ENCODE data around the gene UXT. TPM values are rescaled to one million over a fixed set of nuclear protein-coding genes. Genes with fewer than 3 reads are reported as not detected.
A peak's percentile ranks its signal among the peaks of the same experiment; 100 is the strongest.

UXT gene
- total and polyA plus RNA-seq, 2 of the 13 experiments (the other 11 are each of a cell fraction or from before 2014, with no cell fraction given): 107 to 123 TPM

GRCh38 chrX:47619486-47620302 is 39.3 kb downstream of the UXT start, which contains the start of gene SYN1 (continued):
- TF ChIP-seq, protein P1, sequence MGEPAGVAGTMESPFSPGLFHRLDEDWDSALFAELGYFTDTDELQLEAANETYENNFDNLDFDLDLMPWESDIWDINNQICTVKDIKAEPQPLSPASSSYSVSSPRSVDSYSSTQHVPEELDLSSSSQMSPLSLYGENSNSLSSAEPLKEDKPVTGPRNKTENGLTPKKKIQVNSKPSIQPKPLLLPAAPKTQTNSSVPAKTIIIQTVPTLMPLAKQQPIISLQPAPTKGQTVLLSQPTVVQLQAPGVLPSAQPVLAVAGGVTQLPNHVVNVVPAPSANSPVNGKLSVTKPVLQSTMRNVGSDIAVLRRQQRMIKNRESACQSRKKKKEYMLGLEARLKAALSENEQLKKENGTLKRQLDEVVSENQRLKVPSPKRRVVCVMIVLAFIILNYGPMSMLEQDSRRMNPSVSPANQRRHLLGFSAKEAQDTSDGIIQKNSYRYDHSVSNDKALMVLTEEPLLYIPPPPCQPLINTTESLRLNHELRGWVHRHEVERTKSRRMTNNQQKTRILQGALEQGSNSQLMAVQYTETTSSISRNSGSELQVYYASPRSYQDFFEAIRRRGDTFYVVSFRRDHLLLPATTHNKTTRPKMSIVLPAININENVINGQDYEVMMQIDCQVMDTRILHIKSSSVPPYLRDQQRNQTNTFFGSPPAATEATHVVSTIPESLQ (CRISPR knock-in tag; conservative IDR thresholded peaks at IDR 0.05): no peak
- TF ChIP-seq SP2 (CRISPR knock-in tag; IDR thresholded peaks at IDR 0.05): 0 out of 2 replicates have a peak, but pooled peaks have one; percentile 25
- TF ChIP-seq, protein P2, sequence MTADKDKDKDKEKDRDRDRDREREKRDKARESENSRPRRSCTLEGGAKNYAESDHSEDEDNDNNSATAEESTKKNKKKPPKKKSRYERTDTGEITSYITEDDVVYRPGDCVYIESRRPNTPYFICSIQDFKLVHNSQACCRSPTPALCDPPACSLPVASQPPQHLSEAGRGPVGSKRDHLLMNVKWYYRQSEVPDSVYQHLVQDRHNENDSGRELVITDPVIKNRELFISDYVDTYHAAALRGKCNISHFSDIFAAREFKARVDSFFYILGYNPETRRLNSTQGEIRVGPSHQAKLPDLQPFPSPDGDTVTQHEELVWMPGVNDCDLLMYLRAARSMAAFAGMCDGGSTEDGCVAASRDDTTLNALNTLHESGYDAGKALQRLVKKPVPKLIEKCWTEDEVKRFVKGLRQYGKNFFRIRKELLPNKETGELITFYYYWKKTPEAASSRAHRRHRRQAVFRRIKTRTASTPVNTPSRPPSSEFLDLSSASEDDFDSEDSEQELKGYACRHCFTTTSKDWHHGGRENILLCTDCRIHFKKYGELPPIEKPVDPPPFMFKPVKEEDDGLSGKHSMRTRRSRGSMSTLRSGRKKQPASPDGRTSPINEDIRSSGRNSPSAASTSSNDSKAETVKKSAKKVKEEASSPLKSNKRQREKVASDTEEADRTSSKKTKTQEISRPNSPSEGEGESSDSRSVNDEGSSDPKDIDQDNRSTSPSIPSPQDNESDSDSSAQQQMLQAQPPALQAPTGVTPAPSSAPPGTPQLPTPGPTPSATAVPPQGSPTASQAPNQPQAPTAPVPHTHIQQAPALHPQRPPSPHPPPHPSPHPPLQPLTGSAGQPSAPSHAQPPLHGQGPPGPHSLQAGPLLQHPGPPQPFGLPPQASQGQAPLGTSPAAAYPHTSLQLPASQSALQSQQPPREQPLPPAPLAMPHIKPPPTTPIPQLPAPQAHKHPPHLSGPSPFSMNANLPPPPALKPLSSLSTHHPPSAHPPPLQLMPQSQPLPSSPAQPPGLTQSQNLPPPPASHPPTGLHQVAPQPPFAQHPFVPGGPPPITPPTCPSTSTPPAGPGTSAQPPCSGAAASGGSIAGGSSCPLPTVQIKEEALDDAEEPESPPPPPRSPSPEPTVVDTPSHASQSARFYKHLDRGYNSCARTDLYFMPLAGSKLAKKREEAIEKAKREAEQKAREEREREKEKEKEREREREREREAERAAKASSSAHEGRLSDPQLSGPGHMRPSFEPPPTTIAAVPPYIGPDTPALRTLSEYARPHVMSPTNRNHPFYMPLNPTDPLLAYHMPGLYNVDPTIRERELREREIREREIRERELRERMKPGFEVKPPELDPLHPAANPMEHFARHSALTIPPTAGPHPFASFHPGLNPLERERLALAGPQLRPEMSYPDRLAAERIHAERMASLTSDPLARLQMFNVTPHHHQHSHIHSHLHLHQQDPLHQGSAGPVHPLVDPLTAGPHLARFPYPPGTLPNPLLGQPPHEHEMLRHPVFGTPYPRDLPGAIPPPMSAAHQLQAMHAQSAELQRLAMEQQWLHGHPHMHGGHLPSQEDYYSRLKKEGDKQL (CRISPR knock-in tag; IDR thresholded peaks at IDR 0.05; ENCODE audit: low read depth): no peak
- TF ChIP-seq ZNF878 (CRISPR knock-in tag; IDR thresholded peaks at IDR 0.05): no peak
- no peak for TF ChIP-seq ZFP62 (CRISPR knock-in tag; IDR thresholded peaks at IDR 0.05)
- TF ChIP-seq SRSF9 (IDR thresholded peaks at IDR 0.05; ENCODE audit: borderline replicate concordance, insufficient read depth, low read depth, low read length, poor library complexity, severe bottlenecking): no peak
- TF ChIP-seq ZNF260 (CRISPR knock-in tag; IDR thresholded peaks at IDR 0.05; ENCODE audit: borderline replicate concordance, low read depth): no peak
- TF ChIP-seq PRDM4 (CRISPR knock-in tag; IDR thresholded peaks at IDR 0.05; ENCODE audit: borderline replicate concordance): no peak
- no peak for TF ChIP-seq HDAC1 (CRISPR knock-in tag; IDR thresholded peaks at IDR 0.05)
- no peak for TF ChIP-seq SIN3A (IDR thresholded peaks at IDR 0.05; ENCODE audit: borderline replicate concordance, low read depth, low read length)
- no peak for TF ChIP-seq ZNF773 (CRISPR knock-in tag; IDR thresholded peaks at IDR 0.05; ENCODE audit: borderline replicate concordance)
- TF ChIP-seq ZNF256 (CRISPR knock-in tag; conservative IDR thresholded peaks at IDR 0.05): 0 out of 2 replicates have a peak, but pooled peaks have one; percentile 34
- TF ChIP-seq REL (CRISPR knock-in tag; conservative IDR thresholded peaks at IDR 0.05): 0 out of 2 replicates have a peak, but pooled peaks have one; percentile 48
- no peak for TF ChIP-seq ZNF337 (CRISPR knock-in tag; IDR thresholded peaks at IDR 0.05; ENCODE audit: borderline replicate concordance, low read depth)
- TF ChIP-seq CBFB (CRISPR knock-in tag; IDR thresholded peaks at IDR 0.05): no peak
- 0 out of 2 replicates have a peak, but pooled peaks have one; percentile 44 for TF ChIP-seq ZNF547 (CRISPR knock-in tag; IDR thresholded peaks at IDR 0.05)
